ENCODE measurements around the gene CCNY.

Gene CCNY

DNA sequence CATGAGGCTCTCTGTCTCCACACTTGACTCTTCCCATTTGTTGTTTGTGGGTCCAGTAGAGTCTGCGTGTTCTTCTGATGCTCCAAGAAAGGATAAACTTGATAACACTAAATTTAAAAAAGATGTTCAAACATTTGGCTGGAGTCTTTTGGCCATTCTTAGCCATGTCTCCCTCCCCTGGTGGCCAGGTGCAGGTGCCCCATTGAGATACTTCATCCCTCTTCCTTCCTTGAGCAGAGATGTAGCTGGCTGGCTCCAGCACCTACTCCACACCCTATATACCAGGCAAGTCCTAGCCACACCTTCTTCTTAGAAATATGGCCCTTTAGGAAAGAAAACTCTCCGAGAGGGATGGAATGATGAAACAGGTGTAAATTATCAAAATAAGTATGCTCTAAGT is 165.6 kb downstream of the CCNY start:
- Histone ChIP-seq H3K4me1 (ENCODE audit: low read length) (peaks cover 7% of the 10 kb centered on the region), H4K20me1 (ENCODE audit: insufficient read depth, low read length) (peaks cover 4% of the 10 kb centered on the region), H3K36me3 (replicated peaks; ENCODE audit: low read depth, low read length) (no peaks in the 10 kb centered on the region), H3K9me3 (ENCODE audit: insufficient read depth, low read length) (no peaks in the 10 kb centered on the region), H3K27me3 (ENCODE audit: low read depth, low read length) (no peaks in the 10 kb centered on the region), H3K9ac (ENCODE audit: low read length) (no peak overlapping the region), H3K79me2 (ENCODE audit: low read length) (no peaks in the 10 kb centered on the region), H3K4me3 (ENCODE audit: low read length) (no peak overlapping the region), H2AFZ (ENCODE audit: low read depth, low read length) (no peak overlapping the region), H3K27ac (ENCODE audit: low read length) (no peak overlapping the region), H3K4me2 (ENCODE audit: low read length) (no peak overlapping the region)
- TF ChIP-seq EZH2phosphoT487 (IDR thresholded peaks at IDR 0.05; ENCODE audit: low read depth) = no peak
- TF ChIP-seq, protein P1, sequence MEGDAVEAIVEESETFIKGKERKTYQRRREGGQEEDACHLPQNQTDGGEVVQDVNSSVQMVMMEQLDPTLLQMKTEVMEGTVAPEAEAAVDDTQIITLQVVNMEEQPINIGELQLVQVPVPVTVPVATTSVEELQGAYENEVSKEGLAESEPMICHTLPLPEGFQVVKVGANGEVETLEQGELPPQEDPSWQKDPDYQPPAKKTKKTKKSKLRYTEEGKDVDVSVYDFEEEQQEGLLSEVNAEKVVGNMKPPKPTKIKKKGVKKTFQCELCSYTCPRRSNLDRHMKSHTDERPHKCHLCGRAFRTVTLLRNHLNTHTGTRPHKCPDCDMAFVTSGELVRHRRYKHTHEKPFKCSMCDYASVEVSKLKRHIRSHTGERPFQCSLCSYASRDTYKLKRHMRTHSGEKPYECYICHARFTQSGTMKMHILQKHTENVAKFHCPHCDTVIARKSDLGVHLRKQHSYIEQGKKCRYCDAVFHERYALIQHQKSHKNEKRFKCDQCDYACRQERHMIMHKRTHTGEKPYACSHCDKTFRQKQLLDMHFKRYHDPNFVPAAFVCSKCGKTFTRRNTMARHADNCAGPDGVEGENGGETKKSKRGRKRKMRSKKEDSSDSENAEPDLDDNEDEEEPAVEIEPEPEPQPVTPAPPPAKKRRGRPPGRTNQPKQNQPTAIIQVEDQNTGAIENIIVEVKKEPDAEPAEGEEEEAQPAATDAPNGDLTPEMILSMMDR (IDR thresholded peaks at IDR 0.05; ENCODE audit: low read depth, low read length) = no peak

DNA sequence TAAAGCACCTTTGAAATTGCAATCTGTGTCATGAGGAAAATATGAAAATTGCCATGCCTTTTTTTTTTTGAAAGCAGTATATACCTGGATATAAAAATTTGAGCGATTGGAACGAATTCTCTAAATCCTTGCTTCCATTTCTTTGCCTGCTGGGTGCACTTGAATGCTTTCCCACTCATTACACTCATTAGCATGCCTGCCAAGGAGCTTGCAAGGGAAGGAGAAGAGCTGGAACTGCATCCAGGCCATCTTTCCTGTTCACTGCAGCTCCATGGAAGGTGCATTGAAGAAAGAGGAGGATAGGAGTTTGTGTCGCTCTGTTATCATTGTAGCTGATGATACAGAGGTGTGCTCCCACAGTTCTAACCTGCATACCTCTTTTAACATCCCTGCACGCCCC is 166.4 kb downstream of the CCNY start:
- no peak overlapping the region for H3K9ac ChIP-seq (ENCODE audit: low read length)
- no peaks in the 10 kb centered on the region for H3K79me2 ChIP-seq (ENCODE audit: low read length)

DNA sequence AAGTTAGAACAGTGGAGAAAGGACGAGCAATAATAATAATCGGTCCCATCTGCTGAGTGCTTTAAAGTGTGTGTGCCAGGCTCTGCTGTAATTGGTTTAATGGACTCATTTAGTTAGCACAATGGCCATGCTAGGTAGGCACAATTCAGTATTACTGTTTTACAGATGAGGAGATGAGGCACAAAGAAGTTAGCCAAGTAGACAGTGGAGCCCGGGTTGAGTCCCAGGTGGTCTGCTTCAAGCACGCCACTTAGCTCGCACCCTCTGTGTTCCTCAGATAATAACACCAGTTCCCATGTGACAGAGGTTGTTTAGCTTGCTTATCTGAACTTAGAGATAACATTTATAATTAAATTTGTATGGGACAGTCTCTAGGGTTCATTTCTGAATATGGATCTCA is 167.3 kb downstream of the CCNY start:
- Histone ChIP-seq H4K20me1 (ENCODE audit: insufficient read depth, low read length) (peaks cover 4% of the 10 kb centered on the region), H3K36me3 (replicated peaks; ENCODE audit: low read depth, low read length) (no peaks in the 10 kb centered on the region), H3K27ac (ENCODE audit: low read length) (no peak overlapping the region), H3K4me1 (ENCODE audit: low read length) (peaks cover 4% of the 10 kb centered on the region), H3K4me2 (ENCODE audit: low read length) (no peak overlapping the region), H3K9me3 (ENCODE audit: insufficient read depth, low read length) (no peaks in the 10 kb centered on the region), H3K4me3 (ENCODE audit: low read length) (no peak overlapping the region), H3K27me3 (ENCODE audit: low read depth, low read length) (no peaks in the 10 kb centered on the region), H3K79me2 (ENCODE audit: low read length) (no peaks in the 10 kb centered on the region), H3K9ac (ENCODE audit: low read length) (no peak overlapping the region), H2AFZ (ENCODE audit: low read depth, low read length) (no peak overlapping the region)
- TF ChIP-seq, protein P1 (IDR thresholded peaks at IDR 0.05; ENCODE audit: low read depth, low read length) = no peak
- TF ChIP-seq EZH2phosphoT487 (IDR thresholded peaks at IDR 0.05; ENCODE audit: low read depth) = no peak

More for the DNA sequence above, 166.4 kb downstream of the CCNY start:
- H3K27me3 ChIP-seq (ENCODE audit: low read depth, low read length) = no peaks in the 10 kb centered on the region
- no peak overlapping the region for H2AFZ ChIP-seq (ENCODE audit: low read depth, low read length)
- H3K27ac ChIP-seq (ENCODE audit: low read length) = no peak overlapping the region
- no peak overlapping the region for H3K4me3 ChIP-seq (ENCODE audit: low read length)
- H3K4me2 ChIP-seq (ENCODE audit: low read length) = no peak overlapping the region
- TF ChIP-seq, protein P1 (IDR thresholded peaks at IDR 0.05; ENCODE audit: low read depth, low read length) = no peak
- TF ChIP-seq EZH2phosphoT487 (IDR thresholded peaks at IDR 0.05; ENCODE audit: low read depth) = no peak
- no peaks in the 10 kb centered on the region for H3K9me3 ChIP-seq (ENCODE audit: insufficient read depth, low read length)
- peaks cover 7% of the 10 kb centered on the region for H3K4me1 ChIP-seq (ENCODE audit: low read length)
- H4K20me1 ChIP-seq (ENCODE audit: insufficient read depth, low read length) = peaks cover 4% of the 10 kb centered on the region
- H3K36me3 ChIP-seq (replicated peaks; ENCODE audit: low read depth, low read length) = no peaks in the 10 kb centered on the region

DNA sequence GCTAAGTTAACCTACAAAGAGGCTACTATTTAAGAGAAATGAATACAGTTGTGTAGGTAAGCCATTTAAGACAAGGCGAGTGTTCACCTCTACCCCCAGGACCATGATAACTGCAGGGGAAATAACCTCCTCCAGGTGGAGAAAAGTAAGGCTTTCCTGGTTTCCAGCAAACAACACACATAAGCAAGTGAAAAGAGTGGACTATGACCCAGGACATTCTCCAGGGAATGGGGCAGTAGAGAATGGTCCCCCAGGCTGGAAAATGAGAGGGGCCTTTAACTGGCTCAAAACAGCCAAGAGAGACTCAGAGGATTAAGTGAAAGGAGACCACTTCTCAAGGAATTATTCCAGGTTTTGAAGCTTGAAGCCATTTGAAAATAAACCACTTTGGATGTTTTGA is 167.8 kb downstream of the CCNY start:
- Histone ChIP-seq H3K4me3 (ENCODE audit: low read length) (no peak overlapping the region), H3K4me1 (ENCODE audit: low read length) (no peaks in the 10 kb centered on the region), H3K4me2 (ENCODE audit: low read length) (no peak overlapping the region), H3K27ac (ENCODE audit: low read length) (no peak overlapping the region), H4K20me1 (ENCODE audit: insufficient read depth, low read length) (peaks cover 4% of the 10 kb centered on the region), H3K9ac (ENCODE audit: low read length) (no peak overlapping the region), H3K27me3 (ENCODE audit: low read depth, low read length) (no peaks in the 10 kb centered on the region), H3K36me3 (replicated peaks; ENCODE audit: low read depth, low read length) (no peaks in the 10 kb centered on the region), H2AFZ (ENCODE audit: low read depth, low read length) (no peak overlapping the region), H3K79me2 (ENCODE audit: low read length) (no peaks in the 10 kb centered on the region), H3K9me3 (ENCODE audit: insufficient read depth, low read length) (no peaks in the 10 kb centered on the region)
- TF ChIP-seq, protein P1 (IDR thresholded peaks at IDR 0.05; ENCODE audit: low read depth, low read length) = no peak
- no peak for TF ChIP-seq EZH2phosphoT487 (IDR thresholded peaks at IDR 0.05; ENCODE audit: low read depth)

Data from OCI-LY3 (cell line).